Prostate gland (tissue), 2 donors: ENCODE results near the gene PROM1.

Experiments
- CTCF ChIP-seq, 4 experiments: fragments of 200-600 bp in 2 of 4; fragments of 450-650 bp in 2 of 4; sonication (generic) in 2 of 4; IDR thresholded peaks; 1 replicate in 3 of 4; 2 replicates in 1 of 4; pipeline ENCODE4 v1.5.1; 2016 to 2019; ENCODE audit warnings: antibody characterized with exemption in 4 of 4, mild to moderate bottlenecking in 2 of 4, moderate library complexity in 2 of 4
- POLR2A ChIP-seq: fragments of 450-650 bp; IDR thresholded peaks from one replicate; pipeline ENCODE4 v1.6.1; 2016; ENCODE audit warnings: antibody characterized with exemption, mild to moderate bottlenecking
- POLR2AphosphoS5 ChIP-seq: sonication (generic); formaldehyde crosslinking; IDR thresholded peaks from one replicate; pipeline ENCODE4 v1.6.1; 2017; ENCODE audit warnings: antibody characterized with exemption

GRCh38 chr4:15953625-15954024, 130.2 kb downstream of the PROM1 start:
- TF ChIP-seq POLR2A = no peak
- no peak for TF ChIP-seq CTCF (IDR thresholded peaks at IDR 0.05)
- no peak for TF ChIP-seq POLR2AphosphoS5
